Activated gamma-delta T cell (primary cell): ENCODE results near the gene TBC1D7.

ENCODE experiments used
- DNase-seq: peaks from one replicate; lab custom pipeline; 2025; lab: John Stamatoyannopoulos, UW

The TBC1D7 gene

GRCh38 chr6:13319891-13320564 is 8.3 kb downstream of the TBC1D7 start:
- DNase-seq = no peak

- DNase-seq = no peak
Observed at GRCh38 chr6:13318821-13319220, 9.5 kb downstream of the TBC1D7 start.

- no peak for DNase-seq
Observed at GRCh38 chr6:13315896-13316295, 12.4 kb downstream of the TBC1D7 start.

GRCh38 chr6:13314806-13315205 is 13.5 kb downstream of the TBC1D7 start:
- no peak for DNase-seq

DNA sequence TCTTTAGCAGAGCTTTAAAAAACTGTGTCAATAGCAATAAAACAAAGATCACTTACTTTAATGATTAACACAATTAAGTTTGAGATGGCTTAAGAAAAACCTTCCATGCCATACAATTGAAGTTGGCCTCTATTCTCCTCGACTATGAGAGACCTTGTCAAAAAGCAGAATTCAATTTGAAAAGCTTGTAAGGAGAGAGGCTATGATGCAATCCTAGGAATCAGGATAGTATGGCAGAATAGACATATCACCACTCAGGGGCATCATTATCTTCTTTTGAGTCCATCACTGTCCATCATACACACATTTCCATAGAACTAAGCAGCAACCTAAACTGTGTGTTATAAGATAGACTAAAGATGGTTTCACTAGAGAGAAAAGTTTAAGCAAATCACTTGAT is 17.2 kb downstream of the TBC1D7 start:
- DNase-seq = no peak

- no peak for DNase-seq
Observed at GRCh38 chr6:13308332-13308731, 20.0 kb downstream of the TBC1D7 start.

DNA sequence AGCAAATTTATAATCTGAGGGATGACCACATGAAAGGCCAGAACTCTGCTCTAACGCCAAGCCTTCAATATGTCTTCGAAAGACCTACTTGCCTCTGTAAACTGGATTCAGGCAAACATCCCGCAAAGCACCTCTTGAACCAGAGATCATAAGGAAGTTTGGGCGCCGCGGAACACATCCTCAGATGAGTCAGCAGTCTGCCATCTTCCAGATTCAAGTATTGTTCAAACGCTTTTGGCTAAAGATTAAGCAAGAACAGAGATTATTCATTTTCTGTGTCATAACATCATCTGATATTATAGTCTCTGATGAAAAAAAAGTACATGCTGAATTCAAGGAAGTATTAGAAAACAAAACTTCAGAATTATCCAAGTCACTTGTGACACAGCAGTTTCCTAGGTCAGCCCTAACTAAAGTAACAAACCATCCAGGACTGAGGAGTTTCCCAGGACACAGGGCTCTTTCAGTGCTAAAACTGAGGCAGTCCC is 20.8 kb downstream of the TBC1D7 start:
- no peak for DNase-seq

- no peak for DNase-seq
Observed at GRCh38 chr6:13305791-13306190, 22.5 kb downstream of the TBC1D7 start.

GRCh38 chr6:13305288-13305687 is 23.0 kb downstream of the TBC1D7 start:
- DNase-seq = no peak

- DNase-seq = no peak
Observed at GRCh38 chr6:13304580-13305260, 23.6 kb downstream of the TBC1D7 start.

- no peak for DNase-seq
Observed at GRCh38 chr6:13304101-13304500, 24.2 kb downstream of the TBC1D7 start.

- DNase-seq = no peak
Observed at GRCh38 chr6:13303668-13304017, 24.7 kb downstream of the TBC1D7 start.

DNA sequence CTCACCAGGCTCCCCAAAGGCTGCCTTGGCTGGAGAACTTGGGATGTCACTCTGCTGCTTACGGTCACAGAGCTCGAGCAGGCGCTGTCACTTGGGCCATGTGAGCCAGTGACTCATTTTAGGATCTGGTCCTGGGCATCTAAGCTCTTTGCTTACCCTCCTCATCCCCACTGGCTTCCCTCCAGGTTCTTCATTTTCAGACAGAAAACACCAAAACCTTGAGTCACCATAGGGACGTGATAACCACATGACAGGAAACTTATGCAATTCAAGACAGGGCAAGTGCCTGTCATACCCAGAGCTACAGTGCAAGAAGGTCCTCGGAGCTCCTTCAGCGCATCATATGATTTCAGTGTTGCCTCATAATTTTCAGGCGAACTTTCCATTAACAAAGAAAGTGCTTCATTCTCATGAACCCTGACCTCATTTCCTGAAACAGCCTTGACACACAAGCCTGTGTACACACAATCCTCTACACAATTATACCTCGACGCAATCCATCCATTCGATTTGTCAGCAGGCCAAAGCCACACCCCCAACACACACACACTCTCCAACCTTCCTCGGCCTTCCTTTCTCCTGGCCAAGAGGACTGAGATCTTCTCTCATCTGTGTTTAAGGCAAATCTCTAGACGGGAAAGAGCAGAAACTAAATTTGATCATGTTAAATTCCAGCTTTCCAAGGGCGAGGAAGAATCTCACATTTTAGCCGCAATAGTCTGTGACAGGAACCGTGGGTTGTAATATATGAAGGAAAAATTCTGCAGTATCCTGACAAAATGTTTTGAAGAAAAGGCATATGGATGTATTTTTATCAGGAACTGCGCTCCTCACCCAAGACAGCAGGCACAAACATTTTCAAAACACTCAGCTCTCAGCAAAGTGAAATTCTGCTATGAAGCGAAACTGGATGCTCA is 25.3 kb downstream of the TBC1D7 start:
- no peak for DNase-seq

GRCh38 chr6:13302291-13302690 is 26.0 kb downstream of the TBC1D7 start:
- DNase-seq = no peak

DNA sequence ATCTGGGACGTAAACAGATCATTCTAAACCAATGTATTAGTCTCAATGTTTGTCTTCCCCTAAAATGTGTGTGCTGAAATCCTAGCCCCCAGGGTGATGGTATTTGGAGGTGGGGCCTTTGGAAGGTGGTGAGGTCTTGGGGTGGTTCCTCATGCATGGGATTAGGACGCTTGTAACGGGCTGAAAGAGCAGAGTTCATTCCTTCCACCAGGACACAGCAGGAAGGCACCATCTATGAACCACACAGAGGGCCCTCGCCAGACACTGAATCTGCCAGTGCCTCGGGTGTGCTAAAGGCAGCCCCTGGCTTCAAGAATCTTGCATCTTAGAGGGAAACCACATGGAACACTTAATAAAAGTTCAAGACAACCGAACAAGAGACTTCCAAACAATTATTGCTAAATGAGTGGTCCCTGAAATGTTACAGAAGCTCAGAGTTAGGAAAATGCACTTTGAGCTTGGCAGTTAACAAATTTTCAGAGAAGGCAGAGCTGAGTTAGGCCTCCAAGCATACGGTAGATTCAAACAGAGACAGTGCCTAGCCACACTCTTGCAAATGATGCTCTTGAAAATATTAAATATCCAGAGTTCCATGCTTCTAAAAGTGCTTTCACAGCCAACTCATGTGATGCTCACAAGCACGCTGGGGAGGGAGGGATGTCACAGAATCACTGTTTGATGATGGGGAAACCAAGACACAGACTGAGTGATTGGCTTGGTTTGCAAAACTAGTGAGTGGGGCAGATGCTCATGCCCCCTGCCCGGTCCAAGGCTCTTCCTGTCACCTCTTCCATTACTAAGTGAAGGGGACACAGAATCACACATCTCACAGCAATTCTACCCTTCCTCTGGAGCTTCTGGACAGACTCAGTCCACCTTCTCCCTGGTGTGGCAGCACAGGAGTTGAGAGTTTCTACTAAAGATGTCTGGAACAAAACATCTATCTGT is 27.4 kb downstream of the TBC1D7 start:
- no peak for DNase-seq

GRCh38 chr6:13299918-13300317 is 28.4 kb downstream of the TBC1D7 start:
- DNase-seq = no peak

- DNase-seq = no peak
Observed at GRCh38 chr6:13299403-13299821, 28.9 kb downstream of the TBC1D7 start.

- DNase-seq = no peak
Observed at GRCh38 chr6:13298446-13298845, 29.9 kb downstream of the TBC1D7 start.

GRCh38 chr6:13297391-13297790 is 30.9 kb downstream of the TBC1D7 start:
- no peak for DNase-seq

DNA sequence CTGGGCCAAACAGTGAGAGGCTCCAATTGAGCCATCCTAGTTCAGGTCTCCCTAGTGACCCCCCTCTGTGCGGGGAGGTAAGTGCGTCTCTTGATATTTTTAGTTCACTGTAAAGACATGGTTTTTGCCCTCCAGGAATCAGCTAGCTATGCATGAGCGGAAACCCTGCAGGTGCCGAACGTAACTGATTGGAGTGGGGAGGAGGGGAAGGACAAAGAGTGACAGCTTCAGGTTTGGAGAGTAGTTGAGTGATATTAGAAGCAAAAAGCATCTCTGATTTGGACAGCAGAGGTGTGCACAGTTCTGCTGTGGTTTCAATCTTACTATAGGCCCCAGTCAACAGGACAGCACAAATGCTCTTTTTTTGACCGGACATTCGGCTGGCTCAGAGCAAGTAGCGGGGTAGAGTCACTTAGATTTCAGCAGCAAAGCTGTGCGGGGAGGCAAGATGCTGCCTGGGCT is 31.8 kb downstream of the TBC1D7 start:
- DNase-seq = no peak

DNA sequence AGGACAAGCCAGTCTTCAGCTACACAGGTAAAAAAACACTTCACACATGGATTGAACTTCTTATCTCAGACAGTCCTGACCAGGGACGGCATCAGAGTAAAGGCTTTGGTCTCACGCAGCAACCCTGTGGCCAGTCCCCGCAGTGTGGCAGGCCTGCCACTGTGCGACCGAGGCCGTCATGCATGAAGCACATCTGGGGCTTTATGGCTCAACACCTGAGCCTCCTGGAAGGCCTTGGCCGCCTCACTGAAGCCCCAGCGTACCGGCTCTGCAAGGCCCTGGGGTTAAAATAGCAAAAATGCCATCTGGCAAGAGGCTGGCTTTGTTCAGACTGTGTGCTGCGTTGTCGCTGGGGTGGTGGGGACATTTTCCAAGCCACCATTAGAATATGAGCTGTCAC is 32.8 kb downstream of the TBC1D7 start:
- no peak for DNase-seq
